GM20000 (cell line): ENCODE data around the gene PDE5A.

Experiments used
- DNase-seq: peaks from one replicate; pipeline ENCODE4 v3.0.0; 2012; ENCODE audit warnings: low spot score
- CTCF ChIP-seq: IDR thresholded peaks from 2 replicates; pipeline ENCODE4 v1.5.1; 2012; ENCODE audit warnings: mild to moderate bottlenecking, control low read depth; ENCODE audit errors: extremely low read depth, missing control alignments

Gene PDE5A

GRCh38 chr4:119604266-119604665, 24.3 kb downstream of the PDE5A start:
- no peak for TF ChIP-seq CTCF
- no peak for DNase-seq

GRCh38 chr4:119602366-119602765, 26.2 kb downstream of the PDE5A start:
- DNase-seq = no peak
- TF ChIP-seq CTCF = no peak

- no peak for TF ChIP-seq CTCF
- no peak for DNase-seq
These were observed 30.1 kb downstream of the PDE5A start for GRCh38 chr4:119598521-119598920.

- no peak for TF ChIP-seq CTCF
- DNase-seq = no peak
These were observed 31.2 kb downstream of the PDE5A start for GRCh38 chr4:119597377-119597776.

GRCh38 chr4:119593698-119594097, 34.9 kb downstream of the PDE5A start:
- no peak for TF ChIP-seq CTCF
- DNase-seq = no peak

GRCh38 chr4:119592830-119593229, 35.8 kb downstream of the PDE5A start:
- TF ChIP-seq CTCF = no peak
- no peak for DNase-seq

- DNase-seq = no peak
- TF ChIP-seq CTCF = no peak
These were observed 39.4 kb downstream of the PDE5A start for GRCh38 chr4:119589165-119589564.
